Measurements from ENCODE around the gene CPNE2.
"Not testable (repeated sequence)": the region's sequence is repeated elsewhere in the genome, so short reads cannot be mapped to it uniquely, and the experiment has no call there.

CPNE2 gene

DNA sequence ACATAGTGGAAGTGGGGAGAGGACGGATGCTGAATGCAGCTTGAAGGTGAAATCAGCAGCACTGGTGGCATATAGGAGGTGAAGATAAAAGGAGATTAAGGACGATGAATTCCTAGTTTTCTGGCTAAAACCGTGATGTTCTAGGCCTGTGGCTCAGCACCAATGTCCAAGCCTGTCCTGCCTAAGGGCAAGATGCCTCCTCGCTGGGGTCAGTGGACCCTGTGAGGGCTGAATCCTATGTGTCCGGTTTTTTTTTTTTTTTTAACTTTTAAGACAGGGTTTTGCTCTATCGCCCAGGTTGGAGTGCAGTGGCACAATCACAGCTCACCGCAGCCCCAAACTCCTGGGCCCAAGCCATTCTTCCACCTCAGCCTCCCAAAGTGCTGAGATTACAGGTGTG lies 12.8 kb downstream of the CPNE2 start:
- no peak for DNase-seq (ENCODE audit: low read depth, low spot score)
- TF ChIP-seq, protein P1, sequence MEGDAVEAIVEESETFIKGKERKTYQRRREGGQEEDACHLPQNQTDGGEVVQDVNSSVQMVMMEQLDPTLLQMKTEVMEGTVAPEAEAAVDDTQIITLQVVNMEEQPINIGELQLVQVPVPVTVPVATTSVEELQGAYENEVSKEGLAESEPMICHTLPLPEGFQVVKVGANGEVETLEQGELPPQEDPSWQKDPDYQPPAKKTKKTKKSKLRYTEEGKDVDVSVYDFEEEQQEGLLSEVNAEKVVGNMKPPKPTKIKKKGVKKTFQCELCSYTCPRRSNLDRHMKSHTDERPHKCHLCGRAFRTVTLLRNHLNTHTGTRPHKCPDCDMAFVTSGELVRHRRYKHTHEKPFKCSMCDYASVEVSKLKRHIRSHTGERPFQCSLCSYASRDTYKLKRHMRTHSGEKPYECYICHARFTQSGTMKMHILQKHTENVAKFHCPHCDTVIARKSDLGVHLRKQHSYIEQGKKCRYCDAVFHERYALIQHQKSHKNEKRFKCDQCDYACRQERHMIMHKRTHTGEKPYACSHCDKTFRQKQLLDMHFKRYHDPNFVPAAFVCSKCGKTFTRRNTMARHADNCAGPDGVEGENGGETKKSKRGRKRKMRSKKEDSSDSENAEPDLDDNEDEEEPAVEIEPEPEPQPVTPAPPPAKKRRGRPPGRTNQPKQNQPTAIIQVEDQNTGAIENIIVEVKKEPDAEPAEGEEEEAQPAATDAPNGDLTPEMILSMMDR (IDR thresholded peaks at IDR 0.05; ENCODE audit: low read depth, low read length), result no peak
- H3K4me3 ChIP-seq (ENCODE audit: low read depth, low read length), result no peak overlapping the region
- in situ Hi-C loops (cut with HindIII; ENCODE audit: low sequenced_read_pairs), result no loop called here

GRCh38 chr16:57106767-57107166 lies 14.4 kb downstream of the CPNE2 start:
- H3K4me3 ChIP-seq (ENCODE audit: low read depth, low read length), result no peak overlapping the region
- TF ChIP-seq, protein P1 (IDR thresholded peaks at IDR 0.05; ENCODE audit: low read depth, low read length), result no peak
- in situ Hi-C loops (cut with HindIII; ENCODE audit: low sequenced_read_pairs), result no loop called here
- DNase-seq (ENCODE audit: low read depth, low spot score), result no peak

DNA sequence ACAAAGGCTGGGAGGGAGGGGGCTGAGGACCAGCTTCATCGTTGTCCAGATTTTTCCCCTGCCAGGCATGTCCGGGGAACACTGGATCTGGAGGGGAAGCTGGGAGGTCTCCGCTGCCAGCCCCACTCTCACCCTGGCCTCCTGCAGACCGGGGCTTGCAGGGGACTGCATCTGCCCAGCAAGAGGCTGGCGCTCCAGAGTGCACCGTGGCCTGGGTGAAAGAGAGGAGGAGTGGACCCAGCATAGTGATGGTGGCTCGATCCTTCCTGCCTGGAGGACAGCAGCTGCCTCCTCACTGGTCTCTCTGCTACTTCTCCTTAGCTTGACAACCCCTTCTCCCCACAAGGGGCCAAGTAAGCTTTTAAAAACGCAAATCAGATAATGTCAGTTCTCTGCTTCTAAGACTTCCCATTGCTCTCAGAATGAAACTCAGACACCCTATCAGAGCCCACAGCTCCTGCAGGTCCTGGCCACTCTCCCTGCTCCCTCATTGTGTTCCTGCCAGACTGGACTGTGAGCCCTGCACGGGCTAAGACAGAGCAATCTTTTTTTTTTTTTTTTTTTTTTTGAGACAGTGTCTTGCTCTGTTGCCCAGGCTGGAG lies 15.0 kb downstream of the CPNE2 start:
- in situ Hi-C loops (cut with HindIII; ENCODE audit: low sequenced_read_pairs), result no loop called here
- TF ChIP-seq, protein P1 (IDR thresholded peaks at IDR 0.05; ENCODE audit: low read depth, low read length), result no peak
- H3K4me3 ChIP-seq (ENCODE audit: low read depth, low read length), result no peak overlapping the region
- no peak for DNase-seq (ENCODE audit: low read depth, low spot score)

DNA sequence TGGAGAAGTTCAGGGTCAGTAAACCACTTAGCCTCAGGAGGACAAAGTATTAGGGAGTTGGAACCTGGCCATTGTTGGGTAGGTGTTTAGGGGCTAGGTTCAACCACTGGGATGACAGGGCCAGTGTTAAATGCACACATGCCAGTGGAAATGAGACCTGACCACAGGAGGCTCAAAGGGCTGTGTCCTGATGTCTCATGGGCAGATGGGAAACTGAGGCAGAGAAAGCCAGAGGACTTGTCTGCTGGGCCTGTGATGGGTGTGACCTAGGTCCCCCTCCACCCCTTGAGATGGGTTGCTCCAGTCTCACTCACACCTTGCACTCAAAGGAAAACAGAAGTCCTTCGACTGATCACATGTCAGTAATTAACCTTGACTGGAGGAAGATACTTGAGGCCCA lies 16.0 kb downstream of the CPNE2 start:
- in situ Hi-C loops (cut with HindIII; ENCODE audit: low sequenced_read_pairs), result no loop called here
- TF ChIP-seq, protein P1 (IDR thresholded peaks at IDR 0.05; ENCODE audit: low read depth, low read length), result no peak
- DNase-seq (ENCODE audit: low read depth, low spot score), result no peak
- H3K4me3 ChIP-seq (ENCODE audit: low read depth, low read length), result no peak overlapping the region

GRCh38 chr16:57109259-57110105 lies 17.1 kb downstream of the CPNE2 start:
- in situ Hi-C loops (cut with HindIII; ENCODE audit: low sequenced_read_pairs); DNase-seq (ENCODE audit: low read depth, low spot score); H3K4me3 ChIP-seq (ENCODE audit: low read depth, low read length): not testable (repeated sequence)

- H3K4me3 ChIP-seq (ENCODE audit: low read depth, low read length), result no peak overlapping the region
- TF ChIP-seq, protein P1 (IDR thresholded peaks at IDR 0.05; ENCODE audit: low read depth, low read length), result no peak
- in situ Hi-C loops (cut with HindIII; ENCODE audit: low sequenced_read_pairs), result no loop called here
- no peak for DNase-seq (ENCODE audit: low read depth, low spot score)
These were observed 18.6 kb downstream of the CPNE2 start for GRCh38 chr16:57110937-57111336.

GRCh38 chr16:57111420-57111819 lies 19.0 kb downstream of the CPNE2 start:
- TF ChIP-seq, protein P1 (IDR thresholded peaks at IDR 0.05; ENCODE audit: low read depth, low read length), result no peak
- in situ Hi-C loops (cut with HindIII; ENCODE audit: low sequenced_read_pairs), result no loop called here
- no peak for DNase-seq (ENCODE audit: low read depth, low spot score)
- H3K4me3 ChIP-seq (ENCODE audit: low read depth, low read length), result no peak overlapping the region
